Measurements from ENCODE around the gene TGM2.

The TGM2 gene

DNA sequence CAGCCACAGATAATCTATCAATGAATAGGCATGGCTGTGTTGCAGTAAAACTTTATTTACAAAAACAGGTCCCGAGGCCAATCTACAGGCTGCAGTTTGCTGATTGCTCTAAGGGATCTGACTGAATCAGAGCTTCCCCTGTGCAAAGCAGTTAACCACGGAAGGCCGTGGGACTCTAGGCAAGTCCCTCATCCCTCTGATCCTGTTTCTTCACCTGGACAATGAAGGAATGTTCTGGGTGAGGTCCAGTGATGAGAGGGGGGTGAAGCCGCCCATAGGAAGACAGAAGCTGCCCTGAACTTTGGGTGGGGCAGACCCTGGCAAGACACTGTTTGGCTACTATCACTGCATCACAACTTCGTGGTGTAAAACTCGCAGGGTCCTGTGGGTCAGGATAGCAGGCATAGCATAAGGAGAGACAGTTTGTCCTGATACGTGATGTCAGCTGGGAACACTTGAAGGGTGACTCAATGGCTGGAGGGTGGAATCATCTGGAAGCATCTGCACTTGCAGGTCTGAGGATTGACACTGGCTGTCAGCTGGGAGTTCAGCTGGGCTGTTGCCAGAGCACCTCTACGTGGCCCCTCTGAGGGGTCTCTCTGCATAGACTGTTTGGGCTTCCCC is 33.3 kb upstream of the TGM2 start:
- DNase-seq: no peak

GRCh38 chr20:38197619-38198018 is 32.5 kb upstream of the TGM2 start:
- DNase-seq: no peak

DNA sequence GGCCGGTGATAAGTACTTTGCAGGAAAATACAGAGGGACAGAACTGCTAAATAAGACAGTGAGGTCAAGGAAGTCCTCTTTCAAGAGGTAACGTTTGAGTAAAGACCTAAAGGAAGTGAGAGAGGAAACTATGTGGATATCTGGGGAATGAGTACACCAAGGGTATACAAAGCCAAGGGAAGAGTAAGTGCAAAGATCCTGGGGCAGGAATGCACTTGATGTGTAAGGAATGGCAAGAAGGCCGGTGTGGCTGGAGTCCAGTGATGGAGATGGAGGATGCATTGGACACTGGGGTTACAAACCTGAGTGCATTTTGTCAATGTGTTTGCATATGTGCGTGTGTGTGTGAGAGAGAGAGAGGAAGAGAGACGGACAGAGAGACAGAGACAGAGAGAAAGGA is 32.1 kb upstream of the TGM2 start:
- no peak for DNase-seq

DNA sequence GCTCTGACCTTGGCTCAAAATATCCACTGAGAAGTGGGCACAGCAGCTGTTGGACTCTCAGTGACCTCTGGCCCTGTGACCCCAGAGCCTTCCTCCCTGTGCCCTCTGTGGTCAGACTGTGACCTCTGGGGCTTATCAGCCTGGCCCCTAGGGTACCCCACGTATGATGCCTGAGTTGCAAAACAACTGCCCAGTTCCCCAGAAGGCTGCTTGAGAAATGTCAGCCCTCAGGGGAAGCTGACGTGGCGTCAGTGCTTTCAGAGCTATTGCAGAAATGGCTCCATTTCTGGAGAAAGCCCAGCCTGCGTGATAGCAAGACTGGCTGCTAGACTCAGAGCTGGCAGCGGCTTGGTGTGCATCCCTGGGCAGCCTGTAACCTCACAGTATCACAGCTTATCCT is 31.5 kb upstream of the TGM2 start:
- no peak for DNase-seq

DNA sequence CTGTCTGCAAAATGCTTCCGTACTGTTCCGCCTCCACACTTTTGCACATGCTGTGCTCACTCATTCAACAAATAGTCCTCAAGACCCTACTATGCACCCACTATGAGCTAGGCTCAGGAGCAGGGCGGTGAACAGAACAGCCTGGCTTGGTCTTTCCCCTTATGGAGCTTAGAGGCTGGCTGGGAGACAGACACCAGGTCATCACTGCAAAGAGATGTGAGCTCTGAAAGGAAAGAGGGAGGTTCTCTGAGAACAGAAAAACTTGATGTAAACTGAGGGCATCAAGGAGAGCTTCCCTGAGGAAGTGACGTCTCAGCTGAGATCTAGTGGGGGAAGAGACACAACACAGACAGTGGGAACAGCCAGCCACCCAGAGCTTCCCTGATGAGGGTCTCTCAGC is 31.0 kb upstream of the TGM2 start:
- no peak for DNase-seq

- DNase-seq: no peak
These were observed 30.5 kb upstream of the TGM2 start for GRCh38 chr20:38195521-38195920.

GRCh38 chr20:38194971-38195504 is 30.0 kb upstream of the TGM2 start:
- DNase-seq: no peak

DNA sequence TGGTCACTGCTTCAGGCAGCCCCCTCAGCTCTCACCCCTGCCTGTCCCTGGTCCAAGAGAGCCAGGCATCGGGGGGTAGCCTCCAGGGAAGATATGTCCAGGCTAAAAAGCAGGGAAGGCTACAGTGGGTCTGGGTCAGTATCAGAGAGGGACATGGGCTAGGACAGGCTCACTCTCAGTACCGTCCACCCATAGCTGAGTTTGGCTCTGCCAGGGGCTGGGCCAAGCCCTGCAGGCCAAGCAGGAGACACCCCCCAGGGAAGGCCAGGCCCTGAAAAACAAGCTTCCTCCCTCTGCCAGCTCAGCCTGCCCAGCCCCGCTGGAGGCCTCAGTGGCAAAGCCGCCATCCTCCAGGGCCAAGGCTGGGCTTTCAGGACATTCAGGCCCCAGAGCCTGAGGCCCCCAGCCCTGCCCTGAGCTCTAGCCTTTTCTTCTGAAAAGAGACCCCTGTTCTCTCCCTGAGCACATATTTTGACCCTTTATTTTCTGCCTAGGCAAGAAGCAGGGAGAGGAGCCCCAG is 28.6 kb upstream of the TGM2 start:
- DNase-seq: no peak

DNA sequence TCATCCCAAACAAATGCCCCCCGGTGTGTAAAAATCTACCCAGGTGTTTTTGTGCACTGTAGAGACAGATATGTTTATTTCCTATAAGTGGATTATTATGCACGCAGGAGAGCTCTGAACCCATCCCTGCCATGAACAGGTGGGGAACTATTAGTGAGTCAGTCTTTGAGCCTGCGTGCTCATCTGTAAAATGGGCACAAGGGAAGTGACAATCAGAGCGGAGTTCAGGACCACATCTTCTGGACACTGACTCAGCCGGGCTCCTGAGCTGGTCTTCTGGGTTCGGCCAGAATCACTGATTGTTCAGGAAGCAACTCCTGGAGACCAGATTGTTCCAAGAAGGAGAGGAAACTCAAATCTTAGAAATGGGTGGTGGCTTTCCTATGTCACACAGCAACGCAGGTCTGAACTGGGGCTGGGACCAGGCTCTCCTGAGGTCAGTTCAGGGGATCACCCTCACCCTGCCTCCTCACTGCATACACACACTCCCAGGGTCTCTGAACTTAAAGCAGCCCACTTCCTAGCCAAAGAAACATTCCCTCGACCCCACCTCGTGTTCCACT is 27.3 kb upstream of the TGM2 start:
- no peak for DNase-seq

DNA sequence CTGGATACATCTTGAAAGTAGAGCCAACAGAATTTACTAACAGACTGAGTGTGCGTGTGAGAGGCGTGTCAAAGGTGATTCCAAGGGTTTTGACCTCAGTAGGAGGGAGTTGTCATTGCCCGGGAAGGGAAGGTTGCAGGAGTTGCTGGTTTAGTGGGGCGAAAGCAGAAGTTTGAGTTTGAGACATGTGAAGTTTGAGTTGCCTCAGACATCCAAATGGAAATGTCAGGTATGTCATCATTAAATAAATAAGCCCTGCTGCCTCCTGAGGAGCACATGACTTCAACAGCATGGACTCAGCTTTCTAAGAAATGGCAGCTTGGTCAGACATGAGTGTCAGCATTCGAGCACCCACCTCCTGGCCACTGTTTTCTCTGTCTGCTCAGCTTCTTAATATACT is 26.6 kb upstream of the TGM2 start:
- DNase-seq: no peak

- DNase-seq: no peak
These were observed 25.9 kb upstream of the TGM2 start for GRCh38 chr20:38190936-38191371.

DNA sequence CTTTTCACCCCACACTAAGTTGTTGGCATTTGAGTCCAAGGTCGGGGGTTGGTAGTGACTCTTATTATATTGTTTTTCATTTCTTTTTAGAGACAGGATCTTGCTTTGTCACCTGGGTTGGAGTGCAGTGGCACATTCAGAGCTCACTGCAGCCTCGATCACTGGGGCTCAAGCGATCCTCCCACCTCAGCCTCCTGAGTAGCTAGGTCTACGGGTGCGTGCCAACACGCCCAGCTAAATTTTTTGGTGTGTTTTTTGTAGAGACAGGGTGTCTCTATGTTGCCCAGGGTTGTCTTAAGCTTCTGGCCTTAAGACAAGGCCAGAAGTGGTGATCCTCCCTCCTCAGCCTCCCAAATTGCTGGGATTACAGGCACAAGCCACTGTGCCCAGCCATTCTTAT is 25.1 kb upstream of the TGM2 start:
- no peak for DNase-seq

DNA sequence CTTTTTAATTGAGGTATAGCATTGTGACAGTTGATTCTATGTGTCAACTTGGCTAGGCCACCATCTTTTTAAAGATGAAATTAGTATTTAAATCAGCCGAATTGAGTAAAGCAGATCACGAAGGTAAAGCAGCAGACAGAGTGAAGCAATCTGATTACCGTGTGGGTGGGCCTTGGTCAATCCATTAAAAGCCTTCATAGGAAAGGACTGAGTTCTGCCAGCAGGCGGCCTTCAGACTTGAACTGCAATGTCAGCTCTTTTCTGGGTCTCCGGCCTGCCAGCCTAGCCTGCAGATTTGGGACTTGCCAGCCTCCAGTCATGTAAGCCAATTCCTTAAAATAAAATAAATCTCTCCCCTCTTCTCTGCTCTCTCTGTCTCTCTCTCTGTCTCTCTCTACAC is 22.4 kb upstream of the TGM2 start:
- DNase-seq: no peak

- no peak for DNase-seq
These were observed 21.7 kb upstream of the TGM2 start for GRCh38 chr20:38186788-38187221.

DNA sequence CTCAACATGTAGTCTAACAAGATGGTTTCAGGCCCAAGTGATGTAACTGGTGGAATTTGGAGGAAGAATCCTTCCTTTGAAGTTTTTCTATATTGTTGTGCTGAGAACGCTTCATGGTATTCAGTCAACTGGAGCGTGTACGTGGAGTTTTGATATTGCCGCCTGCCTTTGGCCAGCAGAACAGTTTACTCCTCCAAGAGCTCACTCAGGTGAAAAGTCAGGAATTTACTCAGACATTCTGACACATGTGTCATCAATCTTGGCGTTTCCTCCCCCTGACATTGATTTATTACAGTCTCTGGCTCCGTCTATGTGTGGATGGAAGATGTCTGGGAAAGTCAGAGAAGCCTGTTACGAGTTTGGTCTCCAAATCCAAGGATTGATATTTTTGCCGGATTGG is 19.0 kb upstream of the TGM2 start:
- no peak for DNase-seq

DNA sequence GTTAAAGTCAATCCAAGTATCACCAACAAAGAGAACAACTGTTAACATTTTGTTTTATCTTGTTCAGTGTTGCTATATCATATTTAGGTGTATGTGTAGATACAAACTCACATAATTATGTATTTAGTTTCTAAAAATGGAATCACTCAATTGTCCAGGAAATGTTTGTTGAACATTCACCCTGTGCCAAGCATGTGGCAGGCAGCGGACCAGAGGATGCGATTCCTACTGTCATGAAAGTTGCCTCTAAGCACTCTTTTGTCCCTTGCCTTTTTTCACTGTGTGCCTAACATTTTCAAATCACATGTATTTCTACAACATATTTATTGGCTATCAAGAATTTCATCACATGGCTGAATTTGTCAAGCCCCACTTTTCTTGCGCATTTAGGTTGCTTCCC is 16.9 kb upstream of the TGM2 start:
- no peak for DNase-seq

- DNase-seq: no peak
These were observed 16.2 kb upstream of the TGM2 start for GRCh38 chr20:38181207-38181801.

DNA sequence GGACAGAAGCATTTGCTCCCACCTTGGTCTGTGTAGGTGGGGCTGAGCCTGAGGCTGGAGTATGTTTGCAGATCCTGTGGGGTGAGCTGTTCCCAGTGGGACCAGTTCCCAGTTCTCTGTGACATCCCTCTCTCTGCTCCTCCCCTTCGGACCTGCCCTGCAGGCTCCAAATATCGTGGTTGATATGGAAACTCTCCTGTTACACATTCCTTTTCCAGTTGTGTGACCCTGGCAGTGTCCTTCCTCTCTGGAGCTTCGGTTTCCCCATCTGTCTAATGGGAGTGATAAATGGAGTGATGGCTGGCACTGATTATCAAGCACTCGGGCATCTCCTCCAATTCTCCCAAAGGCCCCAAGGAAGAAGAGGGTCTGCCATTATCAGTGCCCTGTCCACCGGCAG is 15.7 kb upstream of the TGM2 start:
- no peak for DNase-seq

DNA sequence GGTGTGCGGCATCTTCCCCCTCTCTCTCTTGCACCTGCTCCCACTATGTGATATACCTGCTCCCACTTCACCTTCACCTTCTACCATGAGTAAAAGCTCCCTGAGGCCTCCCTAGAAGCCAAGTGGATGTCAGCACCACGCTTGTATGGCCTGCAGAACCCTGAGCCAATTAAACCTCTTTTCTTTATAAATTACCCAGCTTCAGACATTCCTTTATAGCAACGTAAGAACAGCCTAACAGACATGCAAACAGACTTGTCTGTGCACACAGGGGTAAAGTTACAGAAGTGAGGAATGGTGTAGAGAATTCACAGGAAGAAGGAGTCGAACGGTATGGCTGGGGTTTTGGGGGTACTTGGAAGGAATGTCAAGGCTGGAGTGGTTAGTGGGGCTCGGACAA is 14.8 kb upstream of the TGM2 start:
- DNase-seq: no peak

DNA sequence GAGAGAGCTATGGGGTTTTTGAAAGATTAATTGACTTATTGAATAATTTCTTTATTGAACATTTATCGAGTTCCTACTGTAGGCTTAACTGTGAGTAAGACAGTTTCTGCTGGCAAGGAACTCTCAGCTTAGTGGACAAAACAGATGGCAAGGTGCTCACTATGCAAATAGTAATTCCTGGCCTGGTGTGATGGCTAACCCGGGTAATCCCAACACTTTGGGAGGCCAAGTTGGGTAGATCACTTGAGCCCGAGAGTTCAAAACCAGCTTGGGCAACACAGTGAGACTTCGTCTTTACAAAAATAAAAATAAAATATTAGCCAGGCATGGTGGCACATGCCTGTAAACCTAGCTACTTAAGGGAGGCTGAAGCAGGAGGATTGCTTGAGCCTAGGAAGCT is 13.5 kb upstream of the TGM2 start:
- DNase-seq: no peak

GRCh38 chr20:38178065-38178491 is 13.0 kb upstream of the TGM2 start:
- DNase-seq: no peak

- DNase-seq: no peak
These were observed 12.1 kb upstream of the TGM2 start for GRCh38 chr20:38177201-38177600.

DNA sequence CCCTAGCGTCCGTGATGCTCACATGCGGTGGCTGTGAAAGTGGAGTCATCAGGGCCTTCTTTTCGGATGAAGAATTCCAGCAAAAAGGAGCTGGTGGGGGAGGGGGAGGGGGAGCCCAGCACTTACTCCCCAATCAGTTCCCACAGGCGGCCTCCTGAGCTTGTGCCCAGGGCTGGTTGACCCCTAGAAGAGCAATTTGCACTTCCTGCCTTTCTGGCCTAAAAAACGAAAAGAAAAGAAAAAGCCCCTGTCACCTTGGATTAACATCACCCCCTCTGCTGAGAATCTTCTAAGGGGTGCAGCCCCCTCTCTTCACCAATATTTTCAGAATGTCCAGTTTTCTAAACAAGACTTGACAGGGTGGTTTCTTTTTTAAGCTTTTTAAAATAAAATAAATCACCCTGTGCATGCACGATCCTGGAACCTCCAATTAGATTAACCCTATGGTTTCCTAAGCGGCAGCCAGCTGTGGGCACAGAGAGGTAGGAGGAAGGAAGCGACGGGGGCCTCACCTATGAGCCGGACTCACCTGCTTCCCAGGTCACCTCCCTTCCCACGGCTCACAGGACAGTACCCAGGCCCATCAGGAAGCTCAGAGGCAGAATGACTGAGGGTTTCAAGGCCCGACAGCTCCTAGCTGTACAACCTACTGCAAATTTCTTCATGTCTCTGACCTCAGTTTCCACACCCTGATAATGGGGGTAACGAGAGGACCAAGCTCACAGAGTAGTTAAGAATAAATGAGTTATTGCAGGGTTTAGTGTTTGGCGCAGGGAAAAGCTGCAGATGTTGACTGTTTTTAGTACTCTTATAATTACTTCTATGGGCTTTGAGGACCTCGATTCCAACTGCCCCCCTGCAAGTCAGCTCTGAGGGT is 10.5 kb upstream of the TGM2 start:
- DNase-seq: no peak

Data from NCI-H1694 treated with DMSO at 0.1 percent for 48 hours (cell line).